OCI-LY7 (cell line): ENCODE data around the gene ITGA2.

Experiments used
- EZH2phosphoT487 ChIP-seq: fragments of 200-600 bp; sonication (generic); IDR thresholded peaks from 2 replicates; pipeline ENCODE4 v1.6.1; 2018; ENCODE audit warnings: low read depth, borderline replicate concordance, mild to moderate bottlenecking, mixed run types, antibody characterized with exemption, low read length, moderate library complexity, mixed read lengths
- TF ChIP-seq, protein P1 (sequence below): fragments of 200-600 bp; sonication (generic); conservative IDR thresholded peaks from 2 replicates; pipeline ENCODE4 v1.5.1; 2014; ENCODE audit warnings: mild to moderate bottlenecking, antibody characterized with exemption, low read length, moderate library complexity, mixed read lengths

GRCh38 chr5:53091289-53091688 is 102.1 kb downstream of the ITGA2 start:
- TF ChIP-seq, protein P1, sequence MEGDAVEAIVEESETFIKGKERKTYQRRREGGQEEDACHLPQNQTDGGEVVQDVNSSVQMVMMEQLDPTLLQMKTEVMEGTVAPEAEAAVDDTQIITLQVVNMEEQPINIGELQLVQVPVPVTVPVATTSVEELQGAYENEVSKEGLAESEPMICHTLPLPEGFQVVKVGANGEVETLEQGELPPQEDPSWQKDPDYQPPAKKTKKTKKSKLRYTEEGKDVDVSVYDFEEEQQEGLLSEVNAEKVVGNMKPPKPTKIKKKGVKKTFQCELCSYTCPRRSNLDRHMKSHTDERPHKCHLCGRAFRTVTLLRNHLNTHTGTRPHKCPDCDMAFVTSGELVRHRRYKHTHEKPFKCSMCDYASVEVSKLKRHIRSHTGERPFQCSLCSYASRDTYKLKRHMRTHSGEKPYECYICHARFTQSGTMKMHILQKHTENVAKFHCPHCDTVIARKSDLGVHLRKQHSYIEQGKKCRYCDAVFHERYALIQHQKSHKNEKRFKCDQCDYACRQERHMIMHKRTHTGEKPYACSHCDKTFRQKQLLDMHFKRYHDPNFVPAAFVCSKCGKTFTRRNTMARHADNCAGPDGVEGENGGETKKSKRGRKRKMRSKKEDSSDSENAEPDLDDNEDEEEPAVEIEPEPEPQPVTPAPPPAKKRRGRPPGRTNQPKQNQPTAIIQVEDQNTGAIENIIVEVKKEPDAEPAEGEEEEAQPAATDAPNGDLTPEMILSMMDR, result no peak
- TF ChIP-seq EZH2phosphoT487, result no peak
